ENCODE data around the gene BLTP3A.
"Not testable (repeated sequence)": the region's sequence is repeated elsewhere in the genome, so short reads cannot be mapped to it uniquely, and the experiment has no call there.

- TF ChIP-seq CTCF (IDR thresholded peaks at IDR 0.05; ENCODE audit: control extremely low read depth in 1 of 3, insufficient read depth in 1 of 3, low read depth in 1 of 3, low read length in 3 of 3); CHD7 (IDR thresholded peaks at IDR 0.05; ENCODE audit: insufficient replicate concordance, low read length); EP300 (IDR thresholded peaks at IDR 0.05; ENCODE audit: borderline replicate concordance in 1 of 2, low read depth in 2 of 2, low read length in 2 of 2); SP2 (IDR thresholded peaks at IDR 0.05; ENCODE audit: low read length); EZH2 (IDR thresholded peaks at IDR 0.05; ENCODE audit: low read depth, low read length, severe bottlenecking); CREB1 (IDR thresholded peaks at IDR 0.05); ATF2 (IDR thresholded peaks at IDR 0.05; ENCODE audit: low read length); RFX5 (IDR thresholded peaks at IDR 0.05; ENCODE audit: borderline replicate concordance, low read depth, low read length); MAX (IDR thresholded peaks at IDR 0.05); POLR2AphosphoS5 (IDR thresholded peaks at IDR 0.05; ENCODE audit: low read depth, low read length); SAP30 (IDR thresholded peaks at IDR 0.05; ENCODE audit: insufficient read depth, insufficient replicate concordance, low read length); YY1 (IDR thresholded peaks at IDR 0.05; ENCODE audit: low read depth, low read length); RBBP5 (IDR thresholded peaks at IDR 0.05; ENCODE audit: borderline replicate concordance, low read depth, low read length): not testable (repeated sequence)
Measured at GRCh38 chr6:34744294-34744647, 47.6 kb upstream of the BLTP3A start.

Measured in H1 (cell line).